Gastrocnemius medialis (tissue), 4 donors: ENCODE data around the gene GPR152.

Experiments
- CTCF ChIP-seq, 5 experiments: fragments of 450-650 bp in 3 of 5; fragments of 200-600 bp in 2 of 5; sonication (generic) in 2 of 5; IDR thresholded peaks in 4 of 5; conservative IDR thresholded peaks in 1 of 5; 1 replicate in 4 of 5; 2 replicates in 1 of 5; pipeline ENCODE4 v1.5.1; 2016 to 2019; ENCODE audit warnings: antibody characterized with exemption in 5 of 5, mild to moderate bottlenecking in 3 of 5, moderate library complexity in 3 of 5
- POLR2A ChIP-seq, 2 donors: fragments of 450-650 bp; IDR thresholded peaks; one replicate each; pipeline ENCODE4 v1.6.1; 2017; ENCODE audit warnings: antibody characterized with exemption in 2 of 2, mild to moderate bottlenecking in 2 of 2, moderate library complexity in 2 of 2

DNA sequence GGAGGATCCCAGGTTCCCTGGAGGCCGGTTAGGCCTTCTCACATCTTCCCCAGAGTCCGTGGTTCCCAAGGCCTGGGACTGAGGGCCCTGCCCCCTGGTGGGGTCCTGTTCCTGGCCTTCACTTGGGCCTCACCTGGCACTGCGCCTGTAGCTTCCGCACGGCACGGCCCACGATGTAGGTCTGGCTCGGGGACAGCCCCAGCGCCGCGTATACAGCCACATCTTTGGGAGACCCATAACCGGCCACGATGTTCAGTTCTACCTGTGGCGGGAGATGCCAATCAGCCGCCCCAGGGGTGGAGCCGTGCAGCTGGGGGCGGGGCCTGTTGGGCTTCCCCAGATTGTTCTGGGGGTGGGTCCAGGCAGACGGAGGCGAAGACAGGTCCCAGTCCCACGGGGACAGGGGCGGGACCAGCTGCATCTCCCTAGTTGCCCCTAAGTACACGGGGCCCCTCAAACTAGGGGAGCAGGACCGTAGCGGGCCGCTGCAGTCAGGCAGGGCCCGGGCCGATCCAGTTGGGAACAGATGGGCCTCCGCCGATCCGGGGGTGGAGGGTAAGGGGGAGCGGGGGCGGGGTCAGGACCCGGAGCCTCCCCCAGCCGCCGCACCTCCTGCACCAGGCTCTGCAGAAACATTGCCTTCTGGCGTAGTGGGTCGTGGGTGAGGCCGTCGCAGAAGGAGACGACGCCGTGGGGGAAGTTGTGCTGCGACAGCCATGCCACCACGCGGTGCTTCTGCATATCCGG lies 40.4 kb upstream of the GPR152 start:
- TF ChIP-seq POLR2A (IDR thresholded peaks at IDR 0.05), result no peak
- no peak for TF ChIP-seq CTCF (IDR thresholded peaks at IDR 0.05 in 4 of 5, conservative IDR thresholded peaks at IDR 0.05 in 1 of 5)
